Measurements from ENCODE around the gene MRPS2.

Gene MRPS2

DNA sequence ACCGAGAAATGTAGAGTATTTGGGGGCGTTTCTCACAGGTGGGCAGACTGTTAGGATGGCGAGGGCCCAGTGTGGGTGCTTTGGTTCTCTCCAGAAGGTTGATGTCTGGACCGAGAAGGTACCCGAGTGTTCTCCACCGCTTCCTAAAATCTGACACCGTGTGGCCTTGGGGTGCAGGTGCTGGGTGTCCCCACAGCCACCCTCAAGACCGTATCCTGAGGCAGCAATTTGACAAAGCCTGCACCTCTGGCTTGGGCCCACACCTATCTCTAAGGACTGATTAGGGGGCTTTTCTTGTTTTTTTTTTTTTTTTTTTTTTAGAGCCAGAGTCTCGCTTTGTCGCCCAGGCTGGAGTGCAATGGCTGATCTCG is 19.6 kb upstream of the MRPS2 start:
- no peak for DNase-seq

- no peak for DNase-seq
These were observed 18.3 kb upstream of the MRPS2 start for GRCh38 chr9:135482015-135482754.

DNA sequence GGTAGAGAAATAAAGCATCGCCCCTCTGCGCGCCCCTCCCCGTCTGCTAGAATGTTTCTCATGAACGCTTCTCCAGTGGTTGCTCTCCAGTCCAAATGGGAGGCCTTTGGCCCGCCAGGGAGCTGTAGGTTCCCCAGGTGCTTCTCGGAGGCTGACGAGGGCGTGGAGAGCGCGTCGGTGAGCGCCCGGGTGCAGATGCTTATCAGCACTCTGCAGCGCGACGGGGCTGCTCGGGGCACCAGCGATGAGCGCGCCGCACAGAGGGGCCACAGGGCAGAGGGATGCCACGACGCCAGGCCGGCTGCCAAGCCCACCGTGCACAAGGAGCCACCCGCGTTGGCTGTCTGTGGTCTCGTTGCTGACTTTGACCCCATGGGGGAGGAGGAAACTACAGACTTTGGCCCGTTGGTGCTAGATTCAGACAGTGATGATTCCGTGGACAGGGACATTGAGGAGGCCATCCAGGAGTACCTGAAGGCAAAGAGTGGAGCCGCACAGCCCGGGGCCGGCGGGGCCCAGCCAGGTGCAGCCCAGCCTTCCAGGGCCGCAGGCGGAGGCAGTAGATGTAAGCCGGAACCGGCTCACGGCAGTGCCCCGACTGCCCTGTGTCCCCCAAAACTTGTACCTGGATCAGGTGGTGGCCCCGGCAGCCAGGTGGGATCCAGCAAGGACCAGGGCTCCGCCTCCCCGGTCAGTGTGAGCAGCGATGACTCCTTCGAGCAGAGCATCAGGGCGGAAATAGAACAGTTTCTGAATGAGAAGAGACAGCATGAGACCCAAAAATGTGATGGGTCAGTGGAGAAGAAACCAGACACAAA is 15.8 kb upstream of the MRPS2 start:
- no peak for DNase-seq

DNA sequence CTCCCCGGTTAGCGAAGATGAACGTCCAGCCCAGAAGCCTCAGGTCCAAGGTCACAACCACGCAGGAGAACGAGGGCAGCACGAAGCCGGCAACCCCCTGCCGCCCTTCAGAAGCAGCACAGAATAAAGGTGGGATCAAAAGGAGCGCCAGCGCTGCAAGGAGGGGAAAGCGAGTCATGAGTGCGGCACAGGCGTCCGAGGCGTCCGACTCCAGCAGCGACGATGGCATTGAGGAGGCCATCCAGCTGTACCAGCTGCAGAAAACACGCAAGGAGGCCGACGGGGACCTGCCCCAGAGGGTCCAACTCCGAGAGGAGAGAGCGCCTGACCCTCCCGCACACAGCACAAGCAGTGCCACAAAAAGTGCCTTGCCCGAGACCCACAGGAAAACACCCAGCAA is 15.1 kb upstream of the MRPS2 start:
- no peak for DNase-seq

- DNase-seq = no peak
These were observed 14.7 kb upstream of the MRPS2 start for GRCh38 chr9:135485832-135486231.

DNA sequence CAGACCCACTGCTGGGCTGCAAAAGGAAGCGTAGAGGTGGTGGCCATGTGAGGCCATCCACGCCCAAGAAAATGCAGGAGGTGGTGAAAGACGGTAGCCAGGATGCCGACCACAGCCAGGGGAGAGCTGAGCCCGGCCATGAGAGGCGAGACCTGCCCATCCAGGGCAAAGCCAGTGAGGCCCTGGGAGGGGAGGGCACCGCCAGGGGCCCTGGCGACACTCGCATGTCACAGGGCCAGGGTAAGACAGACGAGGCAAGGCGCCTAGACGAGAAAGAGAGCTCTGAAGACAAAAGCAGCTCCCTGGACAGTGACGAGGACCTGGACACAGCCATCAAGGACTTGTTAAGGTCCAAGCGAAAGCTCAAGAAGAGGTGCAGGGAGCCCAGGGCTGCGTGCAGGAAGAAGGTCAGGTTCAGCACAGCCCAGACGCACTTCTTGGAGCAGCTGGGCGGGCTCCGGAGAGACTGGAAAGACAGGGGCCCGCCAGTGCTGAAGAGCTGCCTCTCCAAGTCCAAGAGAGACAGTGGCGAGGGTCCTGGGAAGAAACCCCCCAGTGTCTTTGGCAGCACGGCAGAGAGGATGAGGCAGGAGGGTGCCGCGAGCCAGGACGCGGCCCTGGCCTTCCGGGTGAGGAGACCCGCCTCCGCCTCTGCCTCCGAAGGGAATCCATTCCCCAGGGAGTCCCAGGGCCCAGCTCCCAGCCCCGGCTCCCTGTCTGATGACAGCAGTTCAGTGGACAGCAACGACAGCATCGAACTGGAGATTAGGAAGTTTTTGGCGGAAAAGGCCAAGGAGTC is 14.0 kb upstream of the MRPS2 start:
- DNase-seq = no peak

DNA sequence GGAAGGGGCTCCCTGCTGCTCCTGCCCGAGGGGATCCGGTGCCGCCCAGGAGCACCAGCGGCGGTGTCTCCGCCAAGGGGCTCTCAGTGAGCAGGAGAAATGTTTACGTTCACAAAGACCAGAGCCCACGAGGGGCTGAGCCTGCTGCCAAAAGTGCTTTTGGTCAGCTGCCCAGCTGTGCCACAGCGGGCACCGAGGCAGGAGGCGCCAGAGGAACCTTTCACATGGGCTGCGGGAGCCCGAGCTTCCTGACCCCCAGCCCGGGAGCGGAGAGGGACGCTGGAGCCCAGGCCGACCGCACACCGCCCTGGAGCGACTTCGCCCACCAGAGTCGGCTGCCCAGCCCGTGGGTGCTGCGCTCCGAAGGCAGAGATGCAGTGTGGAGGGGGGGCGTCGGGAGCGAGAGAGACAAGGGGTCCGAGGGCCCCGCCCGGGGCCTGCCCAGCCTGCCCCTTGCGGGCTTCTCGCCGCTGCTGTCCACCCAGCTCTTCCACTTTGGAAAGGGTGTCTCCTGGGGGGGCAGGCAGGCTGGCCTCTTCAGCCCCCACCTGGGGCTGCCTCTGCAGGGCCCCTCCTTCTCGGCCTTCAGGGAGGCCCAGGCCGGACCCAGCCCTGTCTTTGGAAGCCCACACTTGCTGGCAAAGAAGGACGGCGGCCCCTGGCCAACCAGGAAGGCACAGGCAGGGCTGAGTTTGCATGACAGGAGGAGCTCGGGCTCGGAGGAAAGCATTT is 13.0 kb upstream of the MRPS2 start:
- DNase-seq = no peak

DNA sequence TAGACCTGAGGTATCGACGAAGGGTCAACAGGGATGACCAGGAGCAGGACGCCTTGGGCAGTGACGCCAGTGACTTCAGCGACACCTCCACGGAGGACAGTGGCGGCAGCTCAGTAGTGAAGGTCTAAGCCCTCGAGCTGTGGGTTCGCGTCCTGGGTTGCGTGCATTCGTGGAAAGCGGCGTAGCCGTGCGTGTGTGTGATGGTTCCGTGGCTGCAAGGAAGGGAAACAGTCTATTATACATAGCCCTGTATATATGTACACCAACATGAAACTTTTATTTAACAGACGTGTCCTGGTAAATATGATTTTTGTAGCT is 12.5 kb upstream of the MRPS2 start:
- DNase-seq = no peak

DNA sequence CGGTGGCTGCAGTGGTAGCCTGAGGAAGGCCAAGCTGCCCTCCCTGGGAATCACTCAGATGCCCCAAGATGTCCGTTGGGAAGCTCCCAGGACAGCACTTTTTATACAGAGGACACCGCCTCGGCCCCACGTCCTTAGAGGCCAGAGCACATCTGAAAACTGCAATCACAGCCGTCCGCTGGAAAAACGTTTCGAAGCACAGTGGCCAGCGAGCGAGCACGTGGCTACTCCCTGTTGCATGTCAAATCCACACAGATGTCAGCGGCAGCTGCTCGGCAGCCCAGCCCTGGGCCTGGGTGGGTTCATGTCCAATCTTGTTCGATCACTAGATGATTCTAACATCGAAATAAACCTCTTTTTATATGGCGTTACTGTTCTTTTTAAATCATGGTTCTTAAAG is 12.0 kb upstream of the MRPS2 start:
- no peak for DNase-seq

DNA sequence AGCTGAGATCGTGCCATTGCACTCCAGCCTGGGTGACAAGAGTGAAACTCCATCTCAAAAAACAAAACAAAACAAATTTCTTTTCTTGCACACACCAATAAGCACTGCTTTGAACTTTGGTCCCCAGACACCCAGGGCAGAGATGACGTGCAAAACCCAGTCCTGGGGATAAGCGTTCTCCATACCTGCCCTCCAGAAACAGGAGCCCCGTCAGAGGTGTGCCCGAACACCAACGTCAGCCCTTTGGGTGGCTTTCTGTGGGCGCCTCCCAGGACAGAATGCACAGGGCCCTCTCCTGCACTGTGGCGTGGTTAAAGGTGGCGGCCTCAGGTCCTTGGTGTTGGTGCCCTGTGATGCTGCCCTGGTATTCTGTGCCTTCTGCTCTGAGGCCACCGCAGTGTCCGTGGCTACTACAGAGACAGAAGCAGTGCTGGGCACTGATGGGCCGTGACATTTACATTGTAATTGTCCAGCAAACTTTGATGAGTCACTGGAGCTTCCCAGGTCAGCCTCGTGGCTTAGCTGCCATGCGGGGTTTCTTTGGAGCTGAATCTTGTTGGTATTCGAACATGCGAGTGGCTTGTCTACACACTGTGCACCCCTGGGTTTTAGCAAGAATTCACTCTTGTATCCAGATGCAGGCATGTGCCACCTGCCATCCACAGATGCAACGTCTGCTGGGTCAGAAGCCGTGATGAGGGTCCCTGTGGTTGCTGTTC is 11.1 kb upstream of the MRPS2 start:
- no peak for DNase-seq

- no peak for DNase-seq
These were observed 10.2 kb upstream of the MRPS2 start for GRCh38 chr9:135490166-135490870.

DNA sequence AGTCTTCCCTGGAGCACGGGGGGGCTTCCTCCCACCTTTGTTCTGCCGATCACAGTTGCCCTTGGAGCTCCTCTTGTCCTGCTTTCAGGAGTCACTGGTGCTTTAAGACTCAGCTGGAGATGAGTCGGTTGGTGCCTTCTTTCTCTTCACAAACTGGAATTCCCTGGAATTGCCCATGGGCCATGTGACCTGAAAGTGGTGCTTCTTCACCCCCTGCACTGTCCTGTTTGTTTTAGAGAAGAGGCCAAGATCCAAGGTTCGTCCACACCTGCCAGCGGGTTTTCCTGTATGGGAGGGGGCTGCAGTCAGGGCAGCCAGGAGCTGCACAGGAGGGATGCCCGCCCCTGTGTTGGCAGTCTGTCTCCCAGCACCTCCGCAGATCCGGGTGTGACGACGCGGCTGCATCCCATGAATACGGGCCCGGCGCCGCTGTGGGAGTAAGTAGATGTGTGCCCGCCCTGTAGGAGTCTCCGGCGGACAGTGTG is 9.5 kb upstream of the MRPS2 start:
- no peak for DNase-seq

GRCh38 chr9:135491764-135492163 is 8.7 kb upstream of the MRPS2 start:
- no peak for DNase-seq

DNA sequence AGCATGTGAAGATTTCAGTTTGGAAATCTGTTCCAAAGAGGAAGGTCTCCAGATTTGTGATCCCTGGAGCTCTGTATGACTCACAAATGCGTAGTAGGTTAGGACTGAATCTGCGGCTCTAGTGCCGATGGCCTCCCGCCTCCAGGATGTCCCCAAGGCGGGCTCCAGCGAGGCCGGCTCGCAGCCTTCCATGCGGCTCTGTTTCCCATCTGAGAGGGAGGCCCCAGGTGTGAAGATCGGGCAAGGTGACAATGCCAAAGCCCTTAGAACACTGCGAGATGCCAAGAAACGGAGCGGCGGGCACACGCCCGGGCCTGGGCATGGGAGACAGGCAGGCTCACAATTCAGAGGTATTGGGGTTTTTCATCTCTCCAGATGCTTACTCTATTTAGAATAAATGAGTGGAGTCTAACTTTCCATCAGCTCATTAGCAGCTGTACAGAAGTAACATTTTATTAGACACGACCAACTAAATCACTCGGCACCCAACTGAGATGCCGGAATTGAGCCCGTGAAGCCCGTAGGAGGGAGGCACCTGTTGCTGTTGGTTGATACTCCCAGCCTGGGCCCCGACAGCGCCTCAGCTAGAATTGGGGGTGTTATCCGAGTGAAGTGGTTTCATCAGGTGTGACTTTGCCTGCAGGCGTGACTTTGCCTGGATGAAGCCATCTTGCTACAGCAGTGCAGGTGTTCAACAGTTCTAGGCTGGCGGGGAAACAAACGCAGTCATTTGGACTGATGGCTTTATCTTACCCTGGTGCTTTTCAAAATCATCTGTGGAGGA is 7.4 kb upstream of the MRPS2 start:
- no peak for DNase-seq

DNA sequence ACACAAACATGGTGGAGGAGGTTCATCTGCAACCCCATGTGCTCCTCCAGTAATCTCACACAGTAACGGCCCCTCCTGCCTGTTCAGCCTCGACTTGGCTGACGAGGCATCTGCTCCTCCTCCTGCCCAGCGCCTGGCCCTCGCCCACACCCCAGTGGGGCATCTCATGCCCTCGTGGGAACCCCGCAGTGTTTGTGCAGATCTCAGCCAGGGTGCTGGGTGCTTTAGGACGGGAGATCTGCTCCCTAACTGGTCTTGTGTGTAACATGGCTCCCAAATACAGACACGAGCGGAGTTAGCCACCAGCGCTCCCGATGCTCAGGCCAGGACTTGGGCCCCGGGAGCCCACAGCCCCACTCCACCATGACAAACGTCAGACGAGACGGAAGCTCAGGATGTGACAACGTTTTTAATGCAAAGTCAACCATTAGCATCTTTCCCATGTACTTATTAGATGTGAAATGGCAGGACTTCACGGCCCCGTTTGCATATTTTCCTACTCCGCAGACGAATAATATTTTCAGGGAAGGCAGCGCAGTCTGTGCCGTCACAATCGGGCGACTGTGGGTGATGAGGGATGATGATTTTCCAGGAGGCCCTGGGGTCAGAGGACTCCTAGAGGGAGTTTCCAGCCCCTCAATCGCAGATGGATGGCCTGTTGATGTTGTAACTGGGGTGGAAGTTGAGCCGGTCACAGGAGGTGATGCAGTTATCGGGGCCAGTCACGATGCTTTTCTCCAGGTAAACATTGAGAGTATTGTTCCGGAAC is 5.5 kb upstream of the MRPS2 start:
- no peak for DNase-seq

DNA sequence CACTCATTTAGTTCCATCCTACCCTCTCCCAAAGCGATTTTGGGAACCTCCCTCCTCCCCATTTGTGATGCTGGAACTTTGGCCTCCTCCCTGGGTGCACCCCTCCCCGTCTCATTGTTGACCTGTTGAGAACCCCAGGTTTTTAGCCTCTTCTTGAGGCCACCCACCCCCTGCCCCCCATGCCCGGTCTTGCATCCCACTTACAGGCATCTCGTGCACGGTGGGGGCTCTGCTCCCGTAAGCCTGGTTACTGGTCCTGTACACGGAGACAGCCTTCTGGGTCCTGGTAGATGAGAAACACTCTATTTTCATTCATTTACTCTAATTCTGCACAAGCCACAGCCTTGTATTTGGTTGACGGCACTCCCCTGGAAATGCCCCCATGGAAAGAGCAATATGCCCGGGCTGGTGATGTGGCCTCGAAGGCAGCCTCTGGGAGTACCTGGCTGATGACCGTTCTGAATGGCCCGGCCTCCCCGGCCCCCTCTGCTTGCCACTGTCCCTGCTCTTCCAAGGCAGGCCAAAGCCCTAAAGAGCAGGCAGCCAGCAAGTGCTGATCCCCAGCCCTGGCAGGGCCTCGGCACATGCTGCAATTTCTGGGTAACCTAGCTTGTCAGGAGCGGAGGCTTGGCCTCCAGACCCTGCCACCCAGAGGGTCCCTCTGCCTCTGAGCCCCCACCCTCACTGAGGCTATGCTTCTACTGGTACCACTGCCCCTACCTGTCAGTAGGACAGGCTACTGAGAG is 1.9 kb upstream of the MRPS2 start:
- DNase-seq = no peak

DNA sequence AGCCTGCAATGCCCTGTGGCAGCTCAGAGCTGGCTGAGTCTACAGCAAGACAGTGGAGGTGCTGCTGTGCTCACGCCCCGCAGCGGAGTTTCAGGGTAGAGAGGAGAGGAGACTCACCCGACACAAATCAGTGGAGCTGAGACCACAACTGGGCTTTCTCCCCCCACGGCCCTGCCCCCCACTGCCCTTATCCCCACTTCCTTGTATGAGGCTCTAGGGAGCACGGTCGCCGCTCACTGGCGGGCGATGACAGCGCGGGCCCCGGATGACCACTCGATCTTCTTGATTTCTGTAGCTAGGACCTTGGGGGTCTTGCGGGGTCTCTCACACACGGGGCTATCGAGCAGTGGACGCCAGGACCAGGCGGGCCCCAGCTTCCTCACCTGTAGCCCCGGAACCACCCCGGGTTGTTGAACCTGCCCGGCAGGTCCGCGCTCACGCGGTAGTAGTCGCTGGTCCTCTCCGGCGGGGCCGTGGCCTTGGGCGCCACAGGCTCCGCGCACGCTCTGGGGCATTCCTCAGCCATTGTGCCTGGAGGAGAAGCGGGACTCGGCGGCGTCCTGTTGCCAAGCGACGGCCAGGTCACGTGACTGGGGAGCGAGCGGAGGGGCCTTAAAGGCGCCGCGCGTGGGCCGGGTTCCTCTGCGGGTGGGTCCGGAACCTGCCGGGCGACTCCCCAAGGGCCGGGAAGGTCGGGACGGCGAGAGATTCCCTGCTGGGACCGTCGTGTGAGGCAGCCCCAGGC is 984 bp upstream of the MRPS2 start:
- DNase-seq = peak; percentile 87

GRCh38 chr9:135500071-135500524 is 384 bp upstream of the MRPS2 start:
- no peak for DNase-seq

All from fibroblast of skin of scalp (primary cell).